Stimulated activated naive B cell treated with anti-CD40 and anti-IgM and Interleukin-4, amounts not matched to agents 10 μg/mL and 1 μg/mL and 100 μg/mL, for 72 hours (primary cell): Measurements from ENCODE around the gene PRIM2.
"Not testable (repeated sequence)": the region's sequence is repeated elsewhere in the genome, so short reads cannot be mapped to it uniquely, and the experiment has no call there.

Experiments used
- ATAC-seq, 2 donors: fragments of 150-1000 bp; cut with Tn5 transposase; replicated peaks; 2 replicates each; pipeline ENCODE4 v1.10.0; 2021; ENCODE audit warnings: moderate library complexity in 1 of 2
- DNase-seq: peaks from one replicate; pipeline ENCODE4 v3.0.0; 2021
- H3K27ac Mint-ChIP-seq: one replicate; pipeline ENCODE4 v1.8.0; 2022; ENCODE audit warnings: mild to moderate bottlenecking, mixed read lengths
- H3K27me3 Mint-ChIP-seq, 2 donors: one replicate each; pipeline ENCODE4 v1.8.0; 2022; ENCODE audit warnings: mixed read lengths in 2 of 2
- H3K36me3 Mint-ChIP-seq, 2 donors: one replicate each; pipeline ENCODE4 v1.8.0; 2022; ENCODE audit warnings: mixed read lengths in 2 of 2, mild to moderate bottlenecking in 1 of 2
- H3K4me1 Mint-ChIP-seq, 2 donors: one replicate each; pipeline ENCODE4 v1.8.0; 2022; ENCODE audit warnings: mixed read lengths in 2 of 2, mild to moderate bottlenecking in 1 of 2
- H3K4me3 Mint-ChIP-seq, 2 donors: one replicate each; pipeline ENCODE4 v1.8.0; 2022; ENCODE audit warnings: mild to moderate bottlenecking in 2 of 2, mixed read lengths in 2 of 2, moderate library complexity in 1 of 2
- H3K9me3 Mint-ChIP-seq, 2 donors: one replicate each; pipeline ENCODE4 v1.8.0; 2022; ENCODE audit warnings: mixed read lengths in 2 of 2, mild to moderate bottlenecking in 1 of 2

The PRIM2 gene, protein sequence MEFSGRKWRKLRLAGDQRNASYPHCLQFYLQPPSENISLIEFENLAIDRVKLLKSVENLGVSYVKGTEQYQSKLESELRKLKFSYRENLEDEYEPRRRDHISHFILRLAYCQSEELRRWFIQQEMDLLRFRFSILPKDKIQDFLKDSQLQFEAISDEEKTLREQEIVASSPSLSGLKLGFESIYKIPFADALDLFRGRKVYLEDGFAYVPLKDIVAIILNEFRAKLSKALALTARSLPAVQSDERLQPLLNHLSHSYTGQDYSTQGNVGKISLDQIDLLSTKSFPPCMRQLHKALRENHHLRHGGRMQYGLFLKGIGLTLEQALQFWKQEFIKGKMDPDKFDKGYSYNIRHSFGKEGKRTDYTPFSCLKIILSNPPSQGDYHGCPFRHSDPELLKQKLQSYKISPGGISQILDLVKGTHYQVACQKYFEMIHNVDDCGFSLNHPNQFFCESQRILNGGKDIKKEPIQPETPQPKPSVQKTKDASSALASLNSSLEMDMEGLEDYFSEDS

DNA sequence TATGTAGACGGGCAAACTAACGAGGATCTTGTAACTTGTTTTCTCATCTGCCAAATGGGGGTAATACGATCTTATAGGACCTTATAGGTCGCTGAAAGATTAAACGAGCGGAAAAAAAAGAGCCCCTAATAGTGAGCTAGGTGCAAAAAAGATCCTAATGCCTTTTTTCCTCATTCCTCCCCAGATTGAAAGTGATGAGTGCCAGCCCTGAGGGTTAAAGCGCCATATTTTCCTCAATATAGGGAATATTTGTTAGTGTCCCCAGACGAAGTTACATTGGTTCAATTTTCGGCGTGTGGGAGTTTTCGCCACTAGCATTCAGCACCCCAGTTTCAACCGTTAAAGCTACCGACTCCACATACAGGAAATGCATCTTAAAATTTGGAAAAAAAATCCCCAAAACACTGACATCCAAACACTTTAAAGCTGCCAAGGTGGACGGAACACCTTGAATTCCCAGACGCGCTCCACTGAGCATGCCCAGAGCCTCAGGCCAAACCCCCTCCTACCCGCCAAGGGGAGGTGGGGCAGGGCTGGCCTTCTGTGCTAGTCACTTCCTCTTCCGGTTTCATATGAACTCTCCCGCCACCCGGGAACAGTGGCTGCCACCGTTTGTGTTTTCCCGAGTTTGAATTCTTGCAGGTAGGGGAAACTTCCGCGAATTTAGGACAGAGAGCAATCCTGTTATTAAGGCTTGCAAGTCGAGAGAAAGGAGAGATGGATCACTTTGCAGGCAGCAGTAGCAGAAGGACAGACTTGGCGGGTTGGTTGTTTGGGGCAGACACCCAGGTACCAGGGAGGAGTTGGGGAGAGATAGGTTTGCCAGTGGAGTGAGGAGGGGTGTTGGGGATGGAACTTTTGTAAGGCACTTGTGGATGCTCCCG is at the start of gene PRIM2:
TSS of gene PRIM2 (plus strand) at position 571 of the 884 bp plus-strand sequence. CDS start 816 bp downstream, outside the sequence.
- H3K36me3 Mint-ChIP-seq, result peaks cover 29 to 34% of the 10 kb centered on the region in 2 donors
- H3K27me3 Mint-ChIP-seq, result no peaks in the 10 kb centered on the region
- peak within 1 kb of the TSS; percentile 93 for H3K27ac Mint-ChIP-seq
- DNase-seq (peak; percentile 63), ATAC-seq (peak; percentile 85 to 87)
- peaks cover 17% of the 10 kb centered on the region in 2 donors for H3K4me1 Mint-ChIP-seq
- peak within 1 kb of the TSS; percentile 95 to 97 for H3K4me3 Mint-ChIP-seq
- peaks cover 3 to 5% of the 10 kb centered on the region in 2 donors for H3K9me3 Mint-ChIP-seq

DNA sequence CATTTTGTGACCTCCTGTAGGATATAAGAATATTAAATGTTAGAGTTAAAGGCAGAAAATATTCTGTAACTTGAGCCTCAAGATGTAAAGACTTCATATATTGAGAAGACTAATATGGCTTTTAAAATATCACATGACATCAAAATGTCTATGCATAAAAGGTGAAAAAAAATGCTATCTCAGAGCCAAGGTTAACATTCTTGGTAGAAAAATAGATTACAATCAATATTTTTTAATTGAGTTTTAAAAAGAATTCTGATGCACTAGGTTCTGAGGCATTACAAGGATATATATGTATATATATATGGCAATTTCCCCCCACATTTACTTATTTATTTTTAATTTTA is 49.2 kb upstream of the PRIM2 start:
- DNase-seq (no peak), ATAC-seq (no peak)
- Mint-ChIP-seq H3K4me3 (no peak overlapping the region), H3K36me3 (no peaks in the 10 kb centered on the region), H3K4me1 (no peaks in the 10 kb centered on the region), H3K27me3 (peaks cover 4 to 15% of the 10 kb centered on the region in 2 donors), H3K9me3 (no peaks in the 10 kb centered on the region), H3K27ac (no peak overlapping the region)

DNA sequence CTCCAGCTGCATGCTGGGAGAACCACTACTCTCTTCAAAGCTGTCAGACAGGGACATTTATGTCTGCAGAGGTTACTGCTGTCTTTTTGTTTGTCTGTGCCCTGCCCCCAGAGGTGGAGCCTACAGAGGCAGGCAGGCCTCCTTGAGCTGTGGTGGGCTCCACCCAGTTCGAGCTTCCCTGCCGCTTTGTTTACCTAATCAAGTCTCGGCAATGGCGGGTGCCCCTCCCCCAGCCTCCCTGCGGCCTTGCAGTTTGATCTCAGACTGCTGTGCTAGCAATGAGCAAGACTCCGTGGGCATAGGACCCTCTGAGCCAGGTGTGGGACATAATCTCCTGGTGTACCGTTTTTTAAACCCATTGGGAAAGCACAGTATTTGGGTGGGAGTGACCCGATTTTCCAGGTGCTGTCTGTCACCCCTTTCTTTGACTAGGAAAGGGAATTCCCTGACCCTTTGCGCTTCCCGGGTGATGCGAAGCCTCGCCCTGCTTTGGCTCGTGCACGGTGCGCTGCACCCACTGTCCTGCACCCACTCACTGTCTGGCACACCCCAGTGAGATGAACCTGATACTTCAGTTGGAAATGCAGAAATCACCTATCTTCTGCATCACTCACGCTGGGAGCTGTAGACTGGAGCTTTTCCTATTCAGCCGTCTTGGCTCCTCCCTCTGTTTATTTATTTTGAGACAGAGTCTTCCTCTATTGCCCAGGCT is 43.2 kb upstream of the PRIM2 start:
- not testable (repeated sequence) for ATAC-seq, H3K4me3 Mint-ChIP-seq, H3K9me3 Mint-ChIP-seq, H3K36me3 Mint-ChIP-seq, H3K27ac Mint-ChIP-seq, DNase-seq, H3K4me1 Mint-ChIP-seq
- peaks cover 5 to 27% of the 10 kb centered on the region in 2 donors for H3K27me3 Mint-ChIP-seq

DNA sequence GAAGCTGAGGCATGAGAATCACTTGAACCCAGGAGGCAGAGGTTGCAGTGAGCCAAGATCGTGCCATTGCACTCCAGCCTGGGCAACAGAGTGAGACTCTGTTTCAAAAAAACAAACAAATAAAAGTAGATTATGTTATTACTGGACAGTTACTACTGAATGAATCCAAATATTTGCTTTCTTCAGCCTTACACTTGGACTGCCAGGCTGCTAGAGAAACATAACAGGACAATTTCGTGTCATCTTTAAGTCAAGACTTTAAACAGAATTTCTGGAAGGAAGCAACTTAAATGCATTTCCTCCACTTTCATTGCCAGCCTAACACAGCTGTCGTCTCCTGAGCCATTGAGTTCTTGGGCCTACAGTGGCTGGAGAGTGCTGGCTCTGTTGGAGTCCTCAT is 42.0 kb upstream of the PRIM2 start:
- Mint-ChIP-seq H3K4me3 (no peak overlapping the region), H3K9me3 (no peaks in the 10 kb centered on the region), H3K4me1 (no peaks in the 10 kb centered on the region), H3K27me3 (peaks cover 11 to 34% of the 10 kb centered on the region in 2 donors), H3K27ac (no peak overlapping the region), H3K36me3 (no peaks in the 10 kb centered on the region)
- no peak for DNase-seq
- no peak for ATAC-seq

DNA sequence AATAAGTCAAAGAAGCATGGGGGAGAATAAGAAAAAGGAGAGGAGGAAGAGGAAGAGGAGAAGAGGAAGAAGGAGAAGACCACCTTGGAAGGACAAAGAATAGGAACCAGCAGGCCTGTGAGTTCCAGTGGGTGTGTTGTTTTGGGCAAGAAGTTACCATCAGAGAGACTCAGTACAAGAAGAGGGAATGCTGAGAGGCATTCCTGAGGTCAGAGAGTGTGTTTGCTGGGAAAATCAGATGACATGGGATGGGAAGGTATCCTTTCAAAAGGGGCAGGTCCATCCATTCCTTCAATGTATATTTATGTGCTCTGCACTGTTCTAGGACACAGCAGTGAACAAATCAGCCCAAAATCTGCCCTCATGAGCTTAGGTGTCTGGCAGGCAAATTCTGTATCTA is 40.5 kb upstream of the PRIM2 start:
- peaks cover 11 to 34% of the 10 kb centered on the region in 2 donors for H3K27me3 Mint-ChIP-seq
- DNase-seq (no peak), ATAC-seq (no peak)
- H3K36me3 Mint-ChIP-seq, result no peaks in the 10 kb centered on the region
- no peak overlapping the region for H3K4me3 Mint-ChIP-seq
- H3K4me1 Mint-ChIP-seq, result no peaks in the 10 kb centered on the region
- H3K27ac Mint-ChIP-seq, result no peak overlapping the region
- H3K9me3 Mint-ChIP-seq, result no peaks in the 10 kb centered on the region

DNA sequence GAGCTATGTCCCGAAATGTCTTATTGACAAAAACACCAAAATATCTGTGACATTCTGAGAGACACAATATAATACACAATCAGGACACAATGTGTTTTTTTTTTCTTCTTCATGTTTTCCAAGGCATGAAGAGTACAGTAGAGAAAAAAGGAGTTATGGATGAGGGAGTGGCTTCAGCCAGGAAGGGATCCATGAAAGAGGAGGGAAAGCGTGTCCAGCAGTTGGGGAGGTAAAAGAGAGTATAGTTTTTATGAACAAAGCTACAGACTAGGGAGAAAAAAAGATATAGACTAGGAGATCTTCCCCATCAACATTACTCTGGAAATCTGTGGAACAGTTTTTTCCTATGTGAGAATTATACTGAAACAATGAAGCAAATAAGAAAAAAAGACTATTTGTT is 38.9 kb upstream of the PRIM2 start:
- no peaks in the 10 kb centered on the region for H3K36me3 Mint-ChIP-seq
- H3K27ac Mint-ChIP-seq, result no peak overlapping the region
- peaks cover 11 to 22% of the 10 kb centered on the region in 2 donors for H3K27me3 Mint-ChIP-seq
- DNase-seq, result no peak
- no peak overlapping the region for H3K4me3 Mint-ChIP-seq
- no peak for ATAC-seq
- H3K4me1 Mint-ChIP-seq, result no peaks in the 10 kb centered on the region
- no peaks in the 10 kb centered on the region for H3K9me3 Mint-ChIP-seq

DNA sequence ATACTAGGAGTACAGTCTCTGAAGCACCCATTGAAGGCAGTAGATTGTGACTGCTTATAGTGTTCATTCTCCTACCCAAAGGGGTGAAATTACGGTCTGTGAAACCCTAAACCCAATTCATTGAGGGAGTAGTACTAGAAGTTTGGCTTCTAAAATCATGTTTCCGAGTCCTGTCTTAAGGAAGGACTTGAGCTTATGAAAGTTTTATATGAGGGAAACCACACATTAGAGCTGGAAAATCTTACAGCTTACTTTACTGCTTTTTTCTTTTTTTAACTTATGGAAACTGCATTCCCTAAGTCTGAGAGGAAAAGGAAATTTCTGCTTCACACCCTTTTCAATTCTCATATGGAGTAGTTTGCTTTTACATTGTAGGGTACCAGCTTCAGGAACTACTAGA is 38.4 kb upstream of the PRIM2 start:
- DNase-seq (no peak), ATAC-seq (no peak)
- Mint-ChIP-seq H3K36me3 (no peaks in the 10 kb centered on the region), H3K4me1 (no peaks in the 10 kb centered on the region), H3K27ac (no peak overlapping the region), H3K9me3 (no peaks in the 10 kb centered on the region), H3K4me3 (no peak overlapping the region), H3K27me3 (peaks cover 11 to 22% of the 10 kb centered on the region in 2 donors)

DNA sequence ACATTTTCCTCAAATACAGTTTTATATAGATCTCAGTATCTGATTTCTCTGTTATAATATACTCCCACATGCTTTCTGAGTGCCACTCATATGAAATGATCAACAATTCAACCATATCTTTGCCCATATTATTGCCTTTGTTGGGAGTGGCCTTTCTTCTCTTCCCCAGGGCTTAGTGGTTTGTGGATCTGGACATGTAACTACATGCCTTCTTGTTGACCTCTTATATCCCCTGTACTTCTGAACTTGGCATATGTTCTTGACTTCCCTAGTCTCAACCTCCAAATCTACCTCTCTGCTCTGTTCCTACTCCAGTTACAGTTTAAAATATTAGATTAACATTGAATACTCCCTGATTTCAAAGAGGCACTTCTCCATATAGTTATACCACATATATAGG is 34.3 kb upstream of the PRIM2 start:
- H3K27ac Mint-ChIP-seq, result no peak overlapping the region
- H3K36me3 Mint-ChIP-seq, result no peaks in the 10 kb centered on the region
- no peak overlapping the region for H3K4me3 Mint-ChIP-seq
- no peaks in the 10 kb centered on the region for H3K4me1 Mint-ChIP-seq
- peaks cover 10 to 23% of the 10 kb centered on the region in 2 donors for H3K27me3 Mint-ChIP-seq
- no peak for DNase-seq
- no peak for ATAC-seq
- H3K9me3 Mint-ChIP-seq, result no peaks in the 10 kb centered on the region

DNA sequence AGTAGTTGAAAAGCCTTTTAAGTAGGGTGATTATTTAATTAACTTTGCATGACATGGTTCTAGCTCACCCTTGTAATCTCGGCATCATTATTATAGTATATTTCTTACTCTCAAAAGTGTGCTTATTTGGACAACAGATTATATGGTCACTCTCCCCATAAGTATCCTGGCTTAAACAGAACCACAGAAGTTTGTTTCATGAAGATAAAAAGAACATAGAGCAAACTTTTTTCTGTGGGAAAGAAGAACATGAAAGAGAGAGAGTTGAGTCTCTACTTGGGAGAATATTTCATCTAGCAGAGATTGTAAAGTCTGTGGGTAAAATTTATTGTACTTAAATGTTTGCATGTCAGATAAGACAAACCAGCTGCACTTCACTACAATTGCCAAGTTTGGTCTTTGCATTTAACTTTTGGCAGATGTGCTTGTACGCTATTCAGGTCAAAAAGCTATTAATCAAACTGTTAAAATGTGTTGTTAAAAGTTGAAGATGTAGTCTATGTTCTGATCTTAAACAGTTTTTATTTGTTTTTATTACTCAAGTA is 33.4 kb upstream of the PRIM2 start:
- DNase-seq, result no peak
- Mint-ChIP-seq H3K4me1 (no peaks in the 10 kb centered on the region), H3K4me3 (no peak overlapping the region), H3K9me3 (no peaks in the 10 kb centered on the region), H3K27ac (no peak overlapping the region), H3K36me3 (no peaks in the 10 kb centered on the region), H3K27me3 (peaks cover 16 to 26% of the 10 kb centered on the region in 2 donors)
- ATAC-seq, result no peak

DNA sequence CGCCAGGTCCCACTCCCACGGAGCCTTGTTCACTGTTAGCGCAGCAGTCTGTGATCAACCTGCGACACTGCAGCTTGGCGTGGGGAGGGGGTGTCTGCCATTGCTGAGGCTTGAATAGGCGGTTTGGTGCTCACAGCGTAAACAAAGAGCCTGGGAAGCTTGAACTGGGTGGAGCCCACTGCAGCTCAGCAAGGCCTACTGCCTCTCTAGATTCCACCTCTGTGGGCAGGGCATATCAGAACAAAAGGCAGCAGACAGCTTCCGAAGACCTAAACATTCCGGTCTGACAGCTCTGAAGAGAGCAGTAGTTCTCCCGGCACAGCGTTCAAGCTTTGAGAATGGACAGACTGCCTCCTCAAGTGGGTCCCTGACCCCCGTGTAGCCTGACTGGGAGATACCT is 29.3 kb upstream of the PRIM2 start:
- H3K27me3 Mint-ChIP-seq, result peaks cover 22% of the 10 kb centered on the region in 2 donors
- H3K27ac Mint-ChIP-seq, ATAC-seq, H3K36me3 Mint-ChIP-seq, H3K4me3 Mint-ChIP-seq, DNase-seq, H3K9me3 Mint-ChIP-seq, H3K4me1 Mint-ChIP-seq: not testable (repeated sequence)

DNA sequence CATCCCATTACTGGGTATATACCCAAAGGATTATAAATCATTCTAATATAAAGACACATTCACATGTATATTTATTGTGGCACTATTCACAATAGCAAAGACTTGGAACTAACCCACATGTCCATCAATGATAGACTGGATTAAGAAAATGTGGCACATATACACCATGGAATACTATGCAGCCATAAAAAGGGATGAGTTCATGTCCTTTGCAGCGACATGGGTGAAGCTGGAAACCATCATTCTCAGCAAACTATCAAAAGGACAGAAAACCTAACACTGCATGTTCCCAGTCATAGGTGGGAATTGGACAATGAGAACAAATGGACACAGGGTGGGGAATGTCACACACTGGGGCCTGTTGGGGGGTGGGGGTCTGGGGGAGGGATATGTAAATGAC is 24.0 kb upstream of the PRIM2 start:
- not testable (repeated sequence) for H3K36me3 Mint-ChIP-seq, H3K4me1 Mint-ChIP-seq, H3K4me3 Mint-ChIP-seq, ATAC-seq, H3K27ac Mint-ChIP-seq, H3K9me3 Mint-ChIP-seq, DNase-seq
- peaks cover 6 to 17% of the 10 kb centered on the region in 2 donors for H3K27me3 Mint-ChIP-seq

DNA sequence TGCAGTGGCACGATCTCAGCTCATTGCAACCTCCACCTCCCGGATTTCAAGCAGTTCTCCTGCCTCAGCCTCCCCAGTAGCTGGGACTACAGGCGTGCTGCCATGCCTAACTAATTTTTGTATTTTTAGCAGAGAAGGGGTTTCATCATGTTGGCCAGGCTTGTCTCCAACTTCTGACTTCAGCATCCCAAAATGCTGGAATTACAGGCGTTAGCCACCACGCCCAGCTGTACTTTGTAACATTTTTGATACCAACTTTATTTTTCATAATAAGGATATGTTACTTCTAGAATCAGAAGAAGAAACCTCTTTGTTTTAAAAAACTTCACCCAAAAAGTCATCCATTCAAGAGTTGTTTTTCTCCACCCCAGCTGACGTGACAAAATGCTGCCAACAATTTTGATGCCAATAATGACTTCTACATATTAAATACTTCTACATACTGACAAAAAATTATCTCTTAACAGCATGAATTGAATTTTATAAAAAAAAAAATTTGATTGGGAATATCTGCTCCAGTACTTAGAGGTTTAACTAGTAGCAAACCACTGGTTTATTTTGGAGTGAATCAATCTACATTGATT is 22.5 kb upstream of the PRIM2 start:
- ATAC-seq, result no peak
- H3K4me1 Mint-ChIP-seq, result no peaks in the 10 kb centered on the region

DNA sequence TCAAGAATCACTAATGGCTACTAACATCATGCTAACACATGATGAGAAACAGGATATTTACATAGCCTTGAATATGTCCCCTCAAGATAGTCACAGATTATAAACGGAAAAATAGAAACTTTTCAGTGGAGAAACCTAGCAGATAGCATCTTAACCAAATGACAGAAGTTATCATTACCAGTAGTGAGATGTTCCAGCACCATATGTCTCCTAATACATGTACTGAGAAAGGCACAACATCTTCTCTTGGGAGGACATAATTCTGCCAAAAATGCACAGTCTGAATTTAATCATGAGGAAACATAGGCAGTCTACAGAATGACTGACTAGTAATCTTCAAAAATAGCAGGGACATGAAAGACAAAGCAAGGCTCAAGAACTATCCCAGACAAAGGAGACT is 19.9 kb upstream of the PRIM2 start:
- no peak for DNase-seq
- Mint-ChIP-seq H3K4me3 (no peak overlapping the region), H3K36me3 (no peaks in the 10 kb centered on the region), H3K27ac (no peak overlapping the region), H3K4me1 (no peaks in the 10 kb centered on the region), H3K9me3 (no peaks in the 10 kb centered on the region), H3K27me3 (no peaks in the 10 kb centered on the region)
- no peak for ATAC-seq

More for the DNA sequence above, 22.5 kb upstream of the PRIM2 start:
- H3K36me3 Mint-ChIP-seq, result no peaks in the 10 kb centered on the region
- peaks cover 0 to 6% of the 10 kb centered on the region in 2 donors for H3K27me3 Mint-ChIP-seq
- H3K27ac Mint-ChIP-seq, result no peak overlapping the region
- no peak overlapping the region for H3K4me3 Mint-ChIP-seq
- no peaks in the 10 kb centered on the region for H3K9me3 Mint-ChIP-seq
- no peak for DNase-seq

DNA sequence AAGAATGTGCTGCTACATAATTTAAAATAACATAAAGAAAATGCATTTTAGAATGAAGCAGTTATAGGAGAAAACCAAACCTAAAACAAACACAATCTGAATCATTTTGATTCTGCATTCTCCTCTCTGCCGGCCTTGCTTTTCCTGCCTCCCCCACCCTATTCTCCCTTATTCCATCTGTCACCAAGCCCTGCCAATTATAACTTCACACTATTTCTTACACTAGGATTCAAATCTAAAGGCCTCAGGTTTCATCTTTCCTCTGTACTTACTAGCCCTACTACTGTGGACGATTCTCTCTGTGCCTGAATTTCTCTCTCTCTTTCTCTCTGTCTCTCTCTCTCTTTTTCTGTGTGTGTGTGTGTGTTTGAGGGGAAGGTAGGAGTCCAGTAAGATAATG is 18.7 kb upstream of the PRIM2 start:
- H3K36me3 Mint-ChIP-seq, result no peaks in the 10 kb centered on the region
- H3K27ac Mint-ChIP-seq, result no peak overlapping the region
- no peaks in the 10 kb centered on the region for H3K9me3 Mint-ChIP-seq
- H3K27me3 Mint-ChIP-seq, result no peaks in the 10 kb centered on the region
- H3K4me1 Mint-ChIP-seq, result no peaks in the 10 kb centered on the region
- DNase-seq (no peak), ATAC-seq (no peak)
- H3K4me3 Mint-ChIP-seq, result no peak overlapping the region
